H1 (cell line): ENCODE measurements around the gene TMCC1. TPM values are rescaled to one million over a fixed set of nuclear protein-coding genes. Genes with fewer than 3 reads are reported as not detected.

Experiments
- ASH2L ChIP-seq: fragments of 200-600, 300-600 bp; sonication (generic); IDR thresholded peaks from one replicate; pipeline ENCODE4 v1.7.1; 2017; ENCODE audit warnings: low read length
- BRCA1 ChIP-seq: IDR thresholded peaks from 2 replicates; pipeline ENCODE4 v1.6.1; 2012; ENCODE audit warnings: low read depth, low read length, improper control_type of control experiment
- EZH2 ChIP-seq: fragments of 200-600 bp; sonication (generic); IDR thresholded peaks from 2 replicates; pipeline ENCODE4 v1.7.1; 2012; ENCODE audit warnings: low read depth, mild to moderate bottlenecking, moderate library complexity, low read length, inconsistent platforms; ENCODE audit not compliant: severe bottlenecking
- MAX ChIP-seq: IDR thresholded peaks from 2 replicates; pipeline ENCODE4 v1.6.1; 2012; ENCODE audit warnings: inconsistent platforms
- polyA plus RNA-seq, 7 experiments: library from polyadenylated mRNA; depleted of rRNA in 3 of 7; stranded (reverse) in 5 of 7; unstranded in 2 of 7; fragments of >200 nt in 5 of 7; fragments of 200-250 nt in 2 of 7; gene quantifications; 1 replicate in 5 of 7; 2 replicates in 1 of 7; 4 replicates in 1 of 7; pipeline versions ENCODE4 v1.2.1 to v1.2.3, GENCODE V29; 2011 to 2013; ENCODE audit warnings: missing spikeins in 2 of 7, mixed read lengths in 2 of 7
- total RNA-seq: library from RNA; stranded (reverse); fragmentation: NEBNext Ultra II Directional; extraction: Animal tissue kit (Norgen Biotek cat#: 25700); gene quantifications from 2 replicates; pipeline ENCODE4 v1.2.1, GENCODE V29; 2021

Gene TMCC1
- total and polyA plus RNA-seq, 2 of the 8 experiments (the other 6 are each of a cell fraction or from before 2014, with no cell fraction given), result 10.4 to 27.1 TPM

- TF ChIP-seq MAX (no peak), EZH2 (no peak), BRCA1 (no peak), ASH2L (no peak)
These were observed 185.1 kb downstream of the TMCC1 start (continued) for GRCh38 chr3:129708328-129708861.
